HCT116 (cell line): ENCODE measurements around the gene CLEC18A. TPM values are rescaled to one million over a fixed set of nuclear protein-coding genes. Genes with fewer than 3 reads are reported as not detected.

Source experiments
- ATAC-seq: fragments of 200-7000 bp; cut with Tn5 transposase; 2 replicates; pipeline ENCODE4 v1.9.1; 2020; ENCODE audit warnings: mild to moderate bottlenecking, moderate library complexity
- BruUV-seq: library from RNA; stranded (reverse); fragments of 400-500 nt; replicated peaks from 2 replicates; lab custom pipeline; 2021; lab: Mats Ljungman, UMichigan
- CTCF ChIA-PET: fragments of 300-600 bp; sonication (Branson Sonifier 250); formaldehyde crosslinking; loops from one replicate; lab custom pipeline; 2021; ENCODE audit warnings: antibody characterized with exemption; lab: Charles Lee
- POLR2A ChIA-PET: fragments of 300-600, 350-600 bp; sonication (Branson Sonifier 250); formaldehyde crosslinking; loops from one replicate; lab custom pipeline; 2021; ENCODE audit warnings: antibody characterized with exemption; lab: Charles Lee
- RAD21 ChIA-PET, 2 experiments: fragments of 300-600 bp; sonication (Branson Sonifier 250); formaldehyde crosslinking; loops; one replicate each; lab custom pipeline; 2023; ENCODE audit warnings: low total read pairs in 2 of 2; ENCODE audit not compliant: uncharacterized antibody in 2 of 2, unreplicated experiment in 2 of 2, low non-redundant PET in 1 of 2; lab: Charles Lee
- DNase-seq: peaks from one replicate; pipeline ENCODE4 v3.0.0-alpha.2; 2010; ENCODE audit warnings: low read depth, low spot score
- H2AFZ ChIP-seq: fragments of 200-600 bp; shearing (Covaris generic), sonication (generic); 2 replicates; pipeline ENCODE4 v1.6.1; 2017; ENCODE audit warnings: low read depth, mixed run types, mixed read lengths, antibody characterized with exemption, low read length; ENCODE audit not compliant: poor library complexity, severe bottlenecking
- H3K27ac ChIP-seq: 2 replicates; pipeline ENCODE4 v1.5.1; 2012; ENCODE audit warnings: low read depth, low read length
- H3K27me3 ChIP-seq: fragments of 200-600 bp; sonication (generic); 2 replicates; pipeline ENCODE4 v1.6.1; 2016; ENCODE audit warnings: mixed run types, low read length, mixed read lengths; ENCODE audit not compliant: insufficient read depth
- H3K36me3 ChIP-seq, 2 experiments: fragments of 200-500 bp in 1 of 2; fragments of 200-600 bp in 1 of 2; sonication (Bioruptor generic) in 1 of 2; sonication (generic) in 1 of 2; 2 replicates each; pipeline versions ENCODE4 v1.5.1 to v1.6.1; 2014 to 2016; ENCODE audit warnings: low read length in 2 of 2, inconsistent platforms in 1 of 2, mixed read lengths in 1 of 2, mixed run types in 1 of 2; ENCODE audit not compliant: insufficient read depth in 2 of 2, control insufficient read depth in 1 of 2
- H3K4me1 ChIP-seq, 2 experiments: fragments of 200-600 bp in 1 of 2; sonication (generic) in 1 of 2; 2 replicates each; pipeline versions ENCODE4 v1.5.1 to v1.6.1; 2012 to 2017; ENCODE audit warnings: low read length in 2 of 2, inconsistent platforms in 1 of 2, mild to moderate bottlenecking in 1 of 2, mixed read lengths in 1 of 2, mixed run types in 1 of 2, moderate library complexity in 1 of 2; ENCODE audit not compliant: insufficient read depth in 2 of 2, control insufficient read depth in 1 of 2
- H3K4me2 ChIP-seq: fragments of 200-600 bp; sonication (generic); 2 replicates; pipeline ENCODE4 v1.6.1; 2017; ENCODE audit warnings: mixed run types, low read length, mixed read lengths
- H3K4me3 ChIP-seq, 2 experiments: fragments of 200-600 bp in 1 of 2; sonication (generic) in 1 of 2; replicated peaks in 1 of 2; 2 replicates each; pipeline ENCODE4 v1.5.1; 2011 to 2016; ENCODE audit warnings: low read length in 2 of 2, control low read depth in 1 of 2, low read depth in 1 of 2, mild to moderate bottlenecking in 1 of 2, mixed read lengths in 1 of 2, mixed run types in 1 of 2
- H3K79me2 ChIP-seq: fragments of 200-600 bp; sonication (generic); 2 replicates; pipeline ENCODE4 v1.6.1; 2017; ENCODE audit warnings: mild to moderate bottlenecking, mixed run types, low read length, moderate library complexity, mixed read lengths; ENCODE audit not compliant: insufficient read depth
- H3K9ac ChIP-seq: fragments of 200-600 bp; sonication (generic); 2 replicates; pipeline ENCODE4 v1.6.1; 2016; ENCODE audit warnings: low read length, mixed read lengths
- H3K9me2 ChIP-seq: fragments of 200-600 bp; sonication (generic), shearing (Covaris generic); 2 replicates; pipeline ENCODE4 v1.6.1; 2017; ENCODE audit warnings: mixed run types, mild to moderate bottlenecking, moderate library complexity; ENCODE audit not compliant: insufficient read depth
- H3K9me3 ChIP-seq, 2 experiments: fragments of 200-500 bp in 1 of 2; fragments of 200-600 bp in 1 of 2; sonication (Bioruptor generic) in 1 of 2; sonication (generic) in 1 of 2; 2 replicates each; pipeline ENCODE4 v1.6.1; 2014 to 2017; ENCODE audit warnings: low read length in 2 of 2, mixed read lengths in 2 of 2, inconsistent platforms in 1 of 2, low read depth in 1 of 2, mild to moderate bottlenecking in 1 of 2, mixed run types in 1 of 2, moderate library complexity in 1 of 2; ENCODE audit not compliant: control insufficient read depth in 1 of 2, insufficient read depth in 1 of 2
- H4K20me1 ChIP-seq: fragments of 200-600 bp; sonication (generic), shearing (Covaris generic); 2 replicates; pipeline ENCODE4 v1.6.1; 2017; ENCODE audit warnings: mixed run types, mild to moderate bottlenecking, moderate library complexity; ENCODE audit not compliant: insufficient read depth
- EZH2phosphoT487 ChIP-seq: fragments of 200-600 bp; IDR thresholded peaks from 2 replicates; pipeline ENCODE4 v1.6.1; 2018; ENCODE audit warnings: antibody characterized with exemption, borderline replicate concordance
- RAD21 ChIP-seq: IDR thresholded peaks from 2 replicates; pipeline ENCODE4 v1.6.1; 2012; ENCODE audit warnings: low read depth, mild to moderate bottlenecking
- SIN3A ChIP-seq: IDR thresholded peaks from 2 replicates; pipeline ENCODE4 v1.6.1; 2012; ENCODE audit warnings: low read depth
- SP1 ChIP-seq: IDR thresholded peaks from 2 replicates; pipeline ENCODE4 v1.6.1; 2012; ENCODE audit warnings: low read depth
- intact Hi-C: fragments of 100-400 bp; cut with micrococcal nuclease; formaldehyde crosslinking; loops from 2 replicates; pipeline ENCODE4 v1.10.0; 2022
- total RNA-seq: library from RNA; stranded (reverse); gene quantifications from one replicate; pipeline ENCODE4 v1.2.1, GENCODE V29; 2021; ENCODE audit not compliant: unreplicated experiment
- TF ChIP-seq, protein P1 (sequence below), 3 experiments: fragments of 200-600 bp in 1 of 3; sonication (generic) in 1 of 3; IDR thresholded peaks in 2 of 3; conservative IDR thresholded peaks in 1 of 3; 2 replicates each; pipeline ENCODE4 v1.5.1; 2012 to 2017; ENCODE audit warnings: low read depth in 2 of 3, low read length in 2 of 3, antibody characterized with exemption in 1 of 3, borderline replicate concordance in 1 of 3, control low read depth in 1 of 3, mild to moderate bottlenecking in 1 of 3, mixed read lengths in 1 of 3, mixed run types in 1 of 3, moderate library complexity in 1 of 3; ENCODE audit not compliant: insufficient read depth in 1 of 3

Gene CLEC18A
- total RNA-seq, 1 experiment from 2014 or later = 1.0 TPM

DNA sequence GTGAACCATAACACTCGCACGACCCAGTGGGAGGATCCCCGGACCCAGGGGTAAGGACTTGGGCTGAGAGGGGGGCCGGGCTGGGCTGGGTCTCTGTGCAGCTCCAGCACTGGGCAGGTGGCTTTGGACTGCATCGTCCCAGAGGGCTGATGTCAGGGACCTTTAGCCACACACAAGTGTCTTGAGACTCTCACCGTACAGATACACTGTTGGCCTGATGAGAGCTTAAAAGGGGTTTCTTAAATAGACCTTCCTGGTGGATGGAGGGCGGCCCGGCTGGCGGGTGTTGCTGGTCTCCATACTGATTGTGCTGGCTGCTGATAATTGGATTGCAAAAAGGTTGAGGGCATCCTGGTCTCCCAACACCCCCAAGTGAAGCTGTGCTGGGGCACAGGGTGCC is 21.7 kb upstream of the CLEC18A start:
- Histone ChIP-seq H3K4me3 (no peak overlapping the region), H3K79me2 (no peaks in the 10 kb centered on the region), H3K36me3 (peaks cover 4 to 6% of the 10 kb centered on the region in 2 experiments; a peak in 2 of 4 replicates), H3K27me3 (no peaks in the 10 kb centered on the region), H3K27ac (no peak overlapping the region), H3K4me2 (no peak overlapping the region), H3K9ac (no peak overlapping the region), H3K4me1 (no peaks in the 10 kb centered on the region), H4K20me1 (no peaks in the 10 kb centered on the region), H2AFZ (no peak overlapping the region), H3K9me3 (no peaks in the 10 kb centered on the region), H3K9me2 (no peaks in the 10 kb centered on the region)
- ChIA-PET RAD21 (no interaction called here), CTCF (interaction anchor here (0.6 to 1.7 kb wide), 5 partner anchors 12 to 393 kb away, joined by 3 to 15 read pairs (median 4); no protein-coding TSS in a partner anchor), POLR2A (interaction anchor here (0.5 kb wide), 1 partner anchor 15 kb away, joined by 3 read pairs; no protein-coding TSS in a partner anchor)
- no peak for TF ChIP-seq RAD21
- intact Hi-C loops = no loop called here
- BruUV-seq = no TSS peak
- ATAC-seq (no peak), DNase-seq (no peak)

DNA sequence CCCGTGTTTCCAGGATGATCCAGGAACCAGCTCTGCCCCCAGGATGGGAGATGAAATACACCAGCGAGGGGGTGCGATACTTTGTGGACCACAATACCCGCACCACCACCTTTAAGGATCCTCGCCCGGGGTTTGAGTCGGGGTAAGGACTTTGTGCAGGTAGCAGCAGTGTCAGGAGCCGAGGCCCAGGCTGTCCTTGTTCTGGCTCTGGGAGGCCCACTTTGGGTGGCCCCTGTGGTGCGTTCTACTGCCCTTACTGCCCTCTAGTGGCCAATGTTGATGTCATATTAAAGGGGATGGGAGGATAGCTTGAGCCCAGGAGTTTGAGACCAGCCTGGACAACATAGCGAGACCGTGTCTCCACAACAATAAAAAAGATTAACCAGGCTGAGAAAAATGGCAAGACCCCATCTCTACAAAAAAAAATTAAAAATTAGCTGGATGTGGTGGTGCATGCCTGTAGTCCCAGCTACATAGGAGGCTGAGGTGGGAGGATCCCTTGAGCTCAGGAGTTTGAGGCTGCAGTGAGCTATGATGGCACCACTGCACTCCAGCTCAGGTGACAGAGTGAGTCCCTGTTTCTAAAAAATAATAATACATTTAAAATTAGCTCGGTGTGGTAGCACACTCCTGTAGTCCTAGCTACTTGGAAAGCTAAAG is 20.9 kb upstream of the CLEC18A start:
- Histone ChIP-seq H3K4me1 (no peaks in the 10 kb centered on the region), H3K9me2 (no peaks in the 10 kb centered on the region), H3K9ac (no peak overlapping the region), H2AFZ (no peak overlapping the region), H3K9me3 (no peaks in the 10 kb centered on the region), H3K27ac (no peak overlapping the region), H4K20me1 (no peaks in the 10 kb centered on the region), H3K79me2 (no peaks in the 10 kb centered on the region), H3K4me3 (no peak overlapping the region), H3K27me3 (no peaks in the 10 kb centered on the region), H3K4me2 (no peak overlapping the region), H3K36me3 (peaks cover 4 to 6% of the 10 kb centered on the region in 2 experiments; a peak in 2 of 4 replicates)
- ChIA-PET CTCF (interaction anchor here (0.6 to 1.7 kb wide), 14 partner anchors 10 to 393 kb away, joined by 3 to 15 read pairs (median 4); partner anchors contain the start of gene NOB1), POLR2A (no interaction called here), RAD21 (no interaction called here)
- intact Hi-C loops = loop anchor here (1.0 kb wide), 2 partner anchors 134 to 221 kb away; no protein-coding TSS in a partner anchor
- peak; percentile 40 for DNase-seq
- ATAC-seq = peak; percentile 96
- TF ChIP-seq EZH2phosphoT487 = no peak
- no peak for TF ChIP-seq SP1
- TF ChIP-seq SIN3A = no peak
- TF ChIP-seq, protein P1, sequence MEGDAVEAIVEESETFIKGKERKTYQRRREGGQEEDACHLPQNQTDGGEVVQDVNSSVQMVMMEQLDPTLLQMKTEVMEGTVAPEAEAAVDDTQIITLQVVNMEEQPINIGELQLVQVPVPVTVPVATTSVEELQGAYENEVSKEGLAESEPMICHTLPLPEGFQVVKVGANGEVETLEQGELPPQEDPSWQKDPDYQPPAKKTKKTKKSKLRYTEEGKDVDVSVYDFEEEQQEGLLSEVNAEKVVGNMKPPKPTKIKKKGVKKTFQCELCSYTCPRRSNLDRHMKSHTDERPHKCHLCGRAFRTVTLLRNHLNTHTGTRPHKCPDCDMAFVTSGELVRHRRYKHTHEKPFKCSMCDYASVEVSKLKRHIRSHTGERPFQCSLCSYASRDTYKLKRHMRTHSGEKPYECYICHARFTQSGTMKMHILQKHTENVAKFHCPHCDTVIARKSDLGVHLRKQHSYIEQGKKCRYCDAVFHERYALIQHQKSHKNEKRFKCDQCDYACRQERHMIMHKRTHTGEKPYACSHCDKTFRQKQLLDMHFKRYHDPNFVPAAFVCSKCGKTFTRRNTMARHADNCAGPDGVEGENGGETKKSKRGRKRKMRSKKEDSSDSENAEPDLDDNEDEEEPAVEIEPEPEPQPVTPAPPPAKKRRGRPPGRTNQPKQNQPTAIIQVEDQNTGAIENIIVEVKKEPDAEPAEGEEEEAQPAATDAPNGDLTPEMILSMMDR (IDR thresholded peaks at IDR 0.05 in 2 of 3, conservative IDR thresholded peaks at IDR 0.05 in 1 of 3; ENCODE audit: borderline replicate concordance in 1 of 3, insufficient read depth in 1 of 3, low read depth in 2 of 3, low read length in 2 of 3) = peak; percentile 64 to 76 (median 69)
- TF ChIP-seq RAD21 = peak; percentile 78
- BruUV-seq = no TSS peak
